HFFc6 (cell line): ENCODE results near the gene DNAH17. TPM values are rescaled to one million over a fixed set of nuclear protein-coding genes. Genes with fewer than 3 reads are reported as not detected.

ENCODE experiments used
- DNase-seq: peaks from one replicate; pipeline ENCODE4 v3.0.0-alpha.2; 2018
- H3K27ac Mint-ChIP-seq: 2 replicates; pipeline ENCODE4 v1.8.0; 2020; ENCODE audit warnings: mild to moderate bottlenecking, mixed read lengths
- H3K27me3 Mint-ChIP-seq: 2 replicates; pipeline ENCODE4 v1.8.0; 2021; ENCODE audit warnings: mild to moderate bottlenecking, moderate library complexity, mixed read lengths; ENCODE audit not compliant: insufficient read depth
- H3K36me3 Mint-ChIP-seq: 2 replicates; pipeline ENCODE4 v1.8.0; 2021; ENCODE audit warnings: low read depth, mixed read lengths
- H3K4me1 Mint-ChIP-seq: 2 replicates; pipeline ENCODE4 v1.8.0; 2020; ENCODE audit warnings: low read depth, mixed read lengths
- H3K4me3 Mint-ChIP-seq: 2 replicates; pipeline ENCODE4 v1.8.0; 2020; ENCODE audit warnings: mild to moderate bottlenecking, moderate library complexity, mixed read lengths
- H3K9me3 Mint-ChIP-seq: 2 replicates; pipeline ENCODE4 v1.8.0; 2020; ENCODE audit warnings: mild to moderate bottlenecking, mixed read lengths
- CTCF ChIP-seq: fragments of 200-600 bp; sonication (generic); IDR thresholded peaks from 2 replicates; pipeline ENCODE4 v1.5.0; 2021; ENCODE audit warnings: antibody characterized with exemption, mild to moderate bottlenecking
- total RNA-seq, 6 experiments: library from RNA; stranded (reverse); fragmentation: NEBNext Ultra II Directional; extraction: Animal tissue kit (Norgen Biotek cat#: 25700); gene quantifications; 2 replicates in 1 of 6; 3 replicates in 5 of 6; pipeline ENCODE4 v1.2.3, GENCODE V29; 2021

Gene DNAH17
- total RNA-seq, 6 experiments from 2014 or later: not detected

- DNase-seq: no peak
- H3K36me3 Mint-ChIP-seq: peaks cover 9% of the 10 kb centered on the region
- TF ChIP-seq CTCF: no peak
- no peaks in the 10 kb centered on the region for H3K9me3 Mint-ChIP-seq
- peaks cover 5% of the 10 kb centered on the region for H3K27me3 Mint-ChIP-seq
- H3K27ac Mint-ChIP-seq: no peak overlapping the region
- H3K4me1 Mint-ChIP-seq: no peaks in the 10 kb centered on the region
- H3K4me3 Mint-ChIP-seq: no peak overlapping the region
These were observed 148.2 kb downstream of the DNAH17 start for GRCh38 chr17:78428836-78429617.

GRCh38 chr17:78428025-78428575 is 149.1 kb downstream of the DNAH17 start:
- peaks cover 2% of the 10 kb centered on the region; the same call in 1 of the 2 replicates for H3K27me3 Mint-ChIP-seq
- no peaks in the 10 kb centered on the region for H3K4me1 Mint-ChIP-seq
- no peak overlapping the region for H3K4me3 Mint-ChIP-seq
- no peak for TF ChIP-seq CTCF
- no peaks in the 10 kb centered on the region for H3K9me3 Mint-ChIP-seq
- peaks cover 9% of the 10 kb centered on the region for H3K36me3 Mint-ChIP-seq
- H3K27ac Mint-ChIP-seq: no peak overlapping the region
- DNase-seq: no peak

GRCh38 chr17:78427140-78427539 is 150.1 kb downstream of the DNAH17 start:
- H3K4me3 Mint-ChIP-seq: no peak overlapping the region
- no peaks in the 10 kb centered on the region for H3K9me3 Mint-ChIP-seq

GRCh38 chr17:78426293-78426879 is 150.8 kb downstream of the DNAH17 start:
- TF ChIP-seq CTCF: no peak
- Mint-ChIP-seq H3K9me3 (no peaks in the 10 kb centered on the region), H3K27me3 (peaks cover 2% of the 10 kb centered on the region; the same call in 1 of the 2 replicates), H3K4me1 (no peaks in the 10 kb centered on the region), H3K27ac (no peak overlapping the region), H3K36me3 (peaks cover 14% of the 10 kb centered on the region), H3K4me3 (no peak overlapping the region)
- DNase-seq: no peak

More at GRCh38 chr17:78427140-78427539, 150.1 kb downstream of the DNAH17 start:
- Mint-ChIP-seq H3K27ac (no peak overlapping the region), H3K36me3 (peaks cover 10% of the 10 kb centered on the region), H3K27me3 (peaks cover 2% of the 10 kb centered on the region; the same call in 1 of the 2 replicates), H3K4me1 (no peaks in the 10 kb centered on the region)
- no peak for TF ChIP-seq CTCF
- no peak for DNase-seq

GRCh38 chr17:78425429-78425828 is 151.8 kb downstream of the DNAH17 start:
- DNase-seq: no peak
- no peak overlapping the region for H3K4me3 Mint-ChIP-seq
- H3K27ac Mint-ChIP-seq: no peak overlapping the region
- H3K9me3 Mint-ChIP-seq: no peaks in the 10 kb centered on the region
- H3K27me3 Mint-ChIP-seq: peaks cover 2% of the 10 kb centered on the region; the same call in 1 of the 2 replicates
- TF ChIP-seq CTCF: no peak
- peaks cover 6% of the 10 kb centered on the region for H3K4me1 Mint-ChIP-seq
- H3K36me3 Mint-ChIP-seq: peaks cover 19% of the 10 kb centered on the region
